Measurements from ENCODE around the gene SIKE1. TPM values are rescaled to one million over a fixed set of nuclear protein-coding genes. Genes with fewer than 3 reads are reported as not detected.
A peak's percentile ranks its signal among the peaks of the same experiment; 100 is the strongest.
"Not testable (repeated sequence)": the region's sequence is repeated elsewhere in the genome, so short reads cannot be mapped to it uniquely, and the experiment has no call there.

Gene SIKE1
- total RNA-seq (2014; rRNA removed; shearing (Covaris generic)) = 61.9 and 80.6 TPM in 2 replicates

DNA sequence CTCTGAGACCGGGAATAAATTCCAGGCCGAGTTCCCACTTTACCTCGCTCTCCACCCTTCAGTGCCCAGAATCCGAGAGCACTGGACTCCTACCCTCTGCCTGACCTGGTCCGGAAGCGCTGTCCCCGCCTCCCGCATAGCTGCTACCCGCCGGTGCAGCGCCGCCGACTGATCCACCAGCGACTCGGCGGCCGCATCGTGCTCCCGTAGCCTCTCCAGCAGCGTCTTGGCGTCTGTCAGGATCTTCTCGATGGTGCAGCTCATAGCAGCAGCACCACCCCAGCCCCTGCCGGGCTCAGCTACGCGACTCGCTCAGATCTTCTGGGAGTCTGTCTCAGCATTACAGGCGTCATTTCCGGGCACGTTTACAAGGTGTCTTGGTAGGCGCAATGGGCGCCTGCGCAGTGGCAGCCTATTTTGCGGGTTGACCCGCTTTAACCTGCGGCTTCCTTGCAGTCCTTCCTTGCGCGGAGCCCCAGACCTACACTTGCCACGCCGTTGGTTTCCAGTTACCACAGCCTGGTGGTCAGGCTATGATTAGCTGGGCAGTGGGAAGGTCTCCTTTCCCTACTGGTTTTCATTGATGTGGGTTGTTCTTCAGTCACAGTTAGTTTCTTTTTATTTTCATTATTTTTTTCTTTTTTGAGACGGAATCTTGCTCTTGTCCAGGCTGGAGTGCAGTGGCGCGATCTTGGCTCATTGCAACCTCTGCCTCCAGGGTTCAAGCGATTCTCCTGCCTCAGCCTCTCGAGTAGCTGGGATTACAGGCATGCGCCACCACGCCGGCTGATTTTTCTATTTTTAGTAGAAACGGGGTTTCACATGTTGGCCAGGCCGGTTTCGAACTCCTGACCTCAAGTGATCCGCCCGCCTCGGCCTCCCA is at the start of gene SIKE1:
TSS of gene SIKE1 (minus strand) at position 342 of the 883 bp plus-strand sequence. CDS start at position 264, 78 bp downstream.
- DNase-seq (ENCODE audit: low read depth) = peak; percentile 94

DNA sequence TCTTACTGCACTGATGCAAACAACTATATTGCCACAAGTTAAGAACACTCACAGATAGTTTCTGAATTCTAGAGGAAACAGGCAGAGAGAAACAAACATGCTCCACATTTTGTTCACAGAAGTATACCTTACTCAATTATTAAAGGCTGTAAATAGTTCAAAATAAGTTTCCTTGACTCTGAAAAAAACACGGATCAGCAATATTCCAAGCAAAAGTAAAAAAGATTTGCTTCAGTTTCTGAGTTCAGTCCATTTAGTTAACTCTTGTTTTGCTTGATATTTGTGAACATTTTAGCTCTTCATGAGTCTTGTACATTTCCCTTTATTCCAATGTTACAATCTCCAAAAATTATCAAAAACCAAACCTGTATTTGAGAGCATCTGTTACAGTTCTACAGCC is 49.6 kb upstream of the SIKE1 start:
- not testable (repeated sequence) for DNase-seq (ENCODE audit: low read depth)

DNA sequence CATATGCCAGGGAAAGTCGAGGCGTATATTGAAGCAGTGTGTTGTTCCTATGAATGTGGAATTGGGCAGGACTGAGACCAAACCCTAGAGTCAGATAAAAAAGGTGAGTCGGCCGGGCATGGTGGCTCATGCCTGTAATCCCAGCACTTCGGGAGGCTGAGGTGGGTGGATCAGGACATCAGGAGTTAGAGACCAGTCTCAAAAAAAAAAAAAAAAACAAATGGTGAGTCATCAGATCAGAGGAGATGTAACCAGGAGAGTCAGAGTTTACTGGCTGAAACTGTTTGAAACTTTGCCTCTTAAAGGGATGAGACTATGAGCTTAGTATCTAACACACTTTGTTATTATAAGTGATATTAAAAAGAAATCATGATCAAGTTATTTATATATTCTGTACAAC is 47.8 kb upstream of the SIKE1 start:
- DNase-seq (ENCODE audit: low read depth) = peak; percentile 20

- DNase-seq (ENCODE audit: low read depth) = no peak
Measured at GRCh38 chr1:114821978-114822377, 41.5 kb upstream of the SIKE1 start.

DNA sequence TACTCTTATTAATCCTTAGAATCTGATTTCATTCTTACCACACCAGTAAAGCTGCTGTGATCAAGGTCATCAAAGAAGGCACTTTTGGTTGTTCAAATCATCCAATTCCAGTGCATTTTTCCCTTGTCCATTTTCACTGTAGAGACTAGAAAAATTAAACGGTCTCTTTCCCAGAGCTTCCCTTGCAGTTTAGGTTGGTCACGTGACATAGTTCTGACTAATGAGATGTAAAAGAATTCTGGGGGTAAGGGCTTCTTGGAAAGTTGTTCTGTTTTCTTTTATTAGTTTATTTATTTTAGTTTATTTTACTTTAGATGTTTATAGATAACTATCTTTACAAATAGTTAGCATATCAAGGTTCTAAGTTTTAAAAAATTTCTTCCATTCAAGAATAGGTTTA is 39.9 kb upstream of the SIKE1 start:
- DNase-seq (ENCODE audit: low read depth) = no peak

- no peak for DNase-seq (ENCODE audit: low read depth)
Measured at GRCh38 chr1:114819869-114820268, 39.4 kb upstream of the SIKE1 start.

DNA sequence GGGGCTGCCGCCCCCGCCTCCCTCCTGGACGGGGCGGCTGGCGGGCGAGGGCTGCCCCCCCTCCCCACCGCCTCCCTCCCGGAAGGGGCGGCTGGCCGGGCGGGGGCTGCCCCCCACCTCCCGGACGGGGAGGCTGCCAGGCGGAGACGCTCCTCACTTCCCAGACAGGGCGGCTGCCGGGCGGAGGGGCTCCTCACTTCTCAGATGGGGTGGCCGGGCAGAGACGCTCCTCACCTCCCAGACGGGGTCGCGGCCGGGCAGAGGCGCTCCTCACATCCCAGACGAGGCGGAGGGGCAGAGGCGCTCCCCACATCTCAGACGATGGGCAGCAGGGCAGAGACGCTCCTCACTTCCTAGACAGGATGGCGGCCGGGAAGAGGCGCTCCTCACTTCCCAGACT is 24.0 kb upstream of the SIKE1 start:
- DNase-seq (ENCODE audit: low read depth) = not testable (repeated sequence)

GRCh38 chr1:114803001-114803400 is 22.5 kb upstream of the SIKE1 start:
- DNase-seq (ENCODE audit: low read depth) = no peak

GRCh38 chr1:114794038-114794437 is 13.6 kb upstream of the SIKE1 start:
- no peak for DNase-seq (ENCODE audit: low read depth)

- DNase-seq (ENCODE audit: low read depth) = not testable (repeated sequence)
Measured at GRCh38 chr1:114790581-114790980, 10.1 kb upstream of the SIKE1 start.

GRCh38 chr1:114786440-114786839 is 6.0 kb upstream of the SIKE1 start:
- DNase-seq (ENCODE audit: low read depth) = not testable (repeated sequence)

DNA sequence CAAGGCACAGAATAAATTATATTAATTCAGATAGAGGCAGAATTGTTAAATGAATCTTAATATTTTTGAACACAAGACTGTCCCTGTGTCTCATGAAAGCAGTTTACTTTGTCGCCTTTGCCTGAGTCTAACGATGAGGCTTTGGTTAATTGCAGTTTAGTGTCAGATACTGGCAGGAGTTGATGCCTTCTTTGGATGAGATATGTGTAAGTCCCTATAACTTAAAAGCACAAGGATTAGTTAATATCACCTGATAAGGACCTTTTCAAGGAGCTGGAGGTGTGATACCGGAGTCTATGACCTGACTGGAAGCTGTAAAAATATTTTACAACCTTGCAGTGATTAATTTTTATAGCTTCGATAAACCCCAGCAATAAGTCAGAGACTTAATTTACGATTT is 2.0 kb upstream of the SIKE1 start:
- DNase-seq (ENCODE audit: low read depth) = no peak

- DNase-seq (ENCODE audit: low read depth) = no peak
Measured at GRCh38 chr1:114779722-114780121, 763 bp downstream of the SIKE1 start.

DNA sequence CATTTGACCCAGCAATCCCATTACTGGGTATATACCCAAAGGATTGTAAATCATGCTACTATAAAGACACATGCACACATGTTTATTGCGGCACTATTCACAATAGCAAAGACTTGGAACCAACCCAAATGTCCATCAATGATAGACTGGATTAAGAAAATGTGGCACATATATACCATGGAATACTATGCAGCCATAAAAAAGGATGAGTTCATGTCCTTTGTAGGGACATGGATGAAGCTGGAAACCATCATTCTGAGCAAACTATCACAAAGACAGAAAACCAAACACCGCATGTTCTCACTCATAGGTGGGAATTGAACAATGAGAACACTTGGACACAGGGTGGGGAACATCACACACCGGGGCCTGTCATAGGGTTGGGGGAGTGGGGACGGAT is 3.8 kb downstream of the SIKE1 start:
- not testable (repeated sequence) for DNase-seq (ENCODE audit: low read depth)

DNA sequence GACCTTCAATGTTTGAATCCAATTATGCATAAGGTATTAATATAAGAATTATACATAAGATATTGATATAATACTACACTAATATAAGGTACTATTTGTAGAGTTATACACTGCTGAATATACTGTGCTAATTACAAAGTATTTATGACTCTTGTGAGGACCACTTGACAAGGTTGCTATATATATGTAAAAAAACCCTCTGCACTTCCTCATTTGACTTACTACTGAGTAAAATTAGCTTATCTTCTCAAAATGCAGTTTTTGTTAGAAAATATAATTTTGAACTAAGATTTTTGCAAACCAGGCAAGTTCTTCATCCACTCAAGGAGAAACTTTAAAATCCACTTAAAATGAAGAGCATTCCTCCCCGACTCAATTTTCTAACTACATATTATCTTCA is 8.5 kb downstream of the SIKE1 start:
- no peak for DNase-seq (ENCODE audit: low read depth)

DNA sequence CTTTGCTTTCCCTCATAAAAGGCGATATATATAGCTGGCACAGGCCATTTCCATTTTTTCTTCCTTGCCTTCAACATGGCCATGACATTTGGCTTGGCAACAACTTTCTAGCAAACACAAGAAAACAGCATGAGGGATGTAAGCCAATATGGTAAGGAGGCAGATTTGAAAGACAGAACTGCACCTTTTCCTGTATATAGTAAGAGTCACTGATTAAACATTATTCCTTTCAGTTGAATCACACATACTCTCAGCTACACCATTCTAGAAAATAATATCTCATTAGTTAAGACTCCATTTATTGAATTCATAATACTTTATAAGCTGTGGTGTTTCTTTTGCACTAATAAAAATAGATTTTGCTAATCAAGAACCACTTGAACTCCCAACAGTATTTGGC is 9.5 kb downstream of the SIKE1 start:
- DNase-seq (ENCODE audit: low read depth) = no peak

DNA sequence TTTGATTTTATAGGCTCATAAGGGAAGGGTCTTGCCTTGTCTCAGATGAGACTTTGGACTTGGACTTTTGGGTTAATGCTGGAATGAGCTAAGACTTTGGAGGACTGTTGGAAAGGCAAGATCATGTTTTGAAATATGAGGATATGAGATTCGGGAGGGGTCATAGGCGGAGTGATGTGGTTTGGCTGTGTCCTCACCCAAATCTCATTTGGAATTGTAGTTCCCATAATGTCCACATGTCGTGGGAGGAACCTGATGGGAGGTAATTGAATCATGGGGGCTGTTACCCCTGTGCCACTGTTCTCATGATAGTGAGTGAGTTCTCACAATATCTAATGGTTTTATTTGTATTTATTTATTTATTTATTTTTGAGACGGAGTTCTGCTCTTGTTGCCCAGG is 15.8 kb downstream of the SIKE1 start:
- peak; percentile 5 for DNase-seq (ENCODE audit: low read depth)

GRCh38 chr1:114758256-114758832 is 22.1 kb downstream of the SIKE1 start:
- DNase-seq (ENCODE audit: low read depth) = peak; percentile 46

DNA sequence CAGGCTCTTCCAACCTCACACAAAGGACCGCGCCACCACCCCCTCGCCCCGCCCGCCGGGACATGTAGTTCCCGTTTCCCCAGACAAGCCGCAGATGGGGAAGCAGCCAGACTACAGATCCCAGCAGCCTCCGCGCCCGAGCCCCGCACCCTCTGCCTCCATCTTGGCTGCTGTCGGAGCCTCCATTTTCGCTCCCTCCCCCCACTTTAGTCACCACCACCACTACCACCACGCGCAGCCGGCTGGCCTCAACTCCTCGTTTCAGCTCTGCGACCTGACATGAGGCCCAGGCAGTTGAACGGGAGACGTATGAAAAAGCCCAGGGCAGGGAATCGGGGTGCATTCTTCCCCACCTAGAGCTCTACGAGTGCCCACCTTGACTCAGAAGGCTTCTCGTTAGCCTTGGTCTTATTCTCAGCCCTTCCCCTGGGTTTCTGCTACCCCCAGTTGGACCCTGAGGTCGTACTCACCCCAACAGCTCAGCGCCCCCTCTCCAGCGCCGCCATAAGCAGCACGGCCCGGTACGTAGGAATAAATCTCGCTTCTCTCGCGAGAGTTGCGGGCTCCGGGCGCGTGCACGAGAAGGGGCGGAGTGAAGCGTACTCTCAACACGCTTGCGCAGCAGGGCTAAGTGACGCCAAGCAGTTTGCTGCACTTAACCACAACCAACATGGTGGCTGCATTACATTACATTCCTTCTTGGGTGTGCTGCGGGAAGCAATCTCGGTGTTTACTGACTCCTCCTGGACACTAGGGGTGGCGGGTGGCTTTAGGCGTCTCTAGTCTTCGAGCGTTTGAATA is 22.8 kb downstream of the SIKE1 start, which contains the start of gene CSDE1:
TSS of gene CSDE1 (minus strand) at position 530 of the 801 bp plus-strand sequence. CDS start 18,094 bp downstream, outside the sequence.
- DNase-seq (ENCODE audit: low read depth) = peak; percentile 97

DNA sequence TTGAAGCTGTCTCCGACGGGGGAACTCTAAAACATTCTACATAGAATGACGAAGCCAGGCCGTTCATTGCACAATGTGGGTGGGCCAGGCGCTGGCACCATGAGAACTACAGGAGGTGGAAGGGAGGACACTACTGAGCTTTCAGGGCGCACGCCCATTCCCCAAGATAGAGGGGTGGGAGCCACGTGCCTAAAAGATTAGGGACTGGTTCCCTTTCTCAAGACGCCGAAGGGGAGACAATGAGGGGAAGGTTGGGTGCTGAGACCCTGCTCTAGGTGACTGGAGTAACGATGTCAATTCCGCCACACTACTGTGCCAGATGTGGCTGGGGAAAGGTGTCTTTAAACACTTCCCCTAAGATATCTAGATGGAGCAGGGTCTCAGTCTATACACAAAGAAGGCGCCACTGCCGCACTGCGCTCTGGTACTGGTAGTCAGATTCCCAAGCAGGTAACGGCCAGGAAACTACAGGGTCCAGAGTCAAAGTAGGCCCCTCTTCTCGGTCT is 23.5 kb downstream of the SIKE1 start:
- peak; percentile 24 for DNase-seq (ENCODE audit: low read depth)

DNA sequence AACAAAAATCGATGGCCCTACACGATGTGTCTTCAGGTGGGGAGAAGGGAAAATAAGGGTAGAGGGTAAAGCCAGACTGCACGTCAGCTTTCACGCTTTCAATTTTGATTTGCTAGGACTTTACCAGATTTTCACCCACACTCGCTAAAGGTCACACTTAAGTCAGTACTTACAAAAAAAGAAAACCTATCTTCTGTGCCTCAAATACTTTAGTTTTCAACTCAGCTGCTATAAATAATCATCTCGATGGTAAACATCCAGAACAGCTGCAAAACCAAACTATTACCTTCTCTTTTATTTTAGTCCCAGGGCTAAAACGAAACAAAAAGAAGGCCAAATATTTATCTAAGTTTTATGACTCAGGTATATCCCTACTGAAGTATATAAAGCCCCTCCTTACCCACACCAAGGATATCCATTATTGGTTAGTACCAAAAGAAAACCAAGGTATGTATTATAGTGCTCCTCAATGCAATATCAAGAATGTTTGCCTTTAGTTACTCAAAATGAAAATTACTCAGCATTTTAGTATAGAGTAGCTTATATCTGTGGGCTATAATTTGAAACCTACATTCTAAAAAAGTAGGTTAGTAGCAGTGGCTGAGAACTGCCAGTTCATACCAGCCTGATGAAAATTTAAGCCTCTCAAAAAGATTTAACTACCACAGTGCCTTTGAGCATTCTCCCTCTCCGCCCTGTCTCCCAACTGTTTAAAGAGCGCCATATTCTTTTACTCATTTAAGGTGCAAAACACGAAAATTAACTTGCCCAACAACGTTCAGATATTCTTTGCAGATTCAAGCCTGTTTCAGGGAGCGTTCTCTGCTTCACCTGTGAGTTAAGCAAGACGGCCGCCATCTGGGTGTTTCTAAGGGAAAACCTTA is 24.2 kb downstream of the SIKE1 start:
- DNase-seq (ENCODE audit: low read depth) = peak; percentile 4
